WTC11 (cell line): ENCODE data around the gene UGT1A5.

ENCODE experiments used
- ATF2 ChIP-seq: sonication (generic); formaldehyde crosslinking; IDR thresholded peaks from 2 replicates; pipeline ENCODE4 v1.8.1; 2022; ENCODE audit warnings: low read depth, missing genetic modification reagents, borderline replicate concordance
- CREB1 ChIP-seq: sonication (generic); formaldehyde crosslinking; IDR thresholded peaks from 2 replicates; pipeline ENCODE4 v1.8.0; 2023; ENCODE audit warnings: mild to moderate bottlenecking, missing genetic modification reagents
- ELF4 ChIP-seq: sonication (generic); formaldehyde crosslinking; IDR thresholded peaks from 2 replicates; pipeline ENCODE4 v1.8.1; 2022; ENCODE audit warnings: low read depth, mild to moderate bottlenecking, moderate library complexity, missing genetic modification reagents
- ETV6 ChIP-seq: sonication (generic); formaldehyde crosslinking; IDR thresholded peaks from 2 replicates; pipeline ENCODE4 v1.8.1; 2022; ENCODE audit warnings: mild to moderate bottlenecking, missing genetic modification reagents
- TCF7 ChIP-seq: sonication (generic); formaldehyde crosslinking; IDR thresholded peaks from 2 replicates; pipeline ENCODE4 v1.8.0; 2022; ENCODE audit warnings: mild to moderate bottlenecking, low read depth, missing genetic modification reagents, moderate library complexity
- TEAD1 ChIP-seq: sonication (generic); formaldehyde crosslinking; IDR thresholded peaks from 2 replicates; pipeline ENCODE4 v1.8.0; 2022; ENCODE audit warnings: mild to moderate bottlenecking, missing genetic modification reagents
- TEAD4 ChIP-seq: sonication (generic); formaldehyde crosslinking; IDR thresholded peaks from 2 replicates; pipeline ENCODE4 v1.8.0; 2022; ENCODE audit warnings: mild to moderate bottlenecking, missing genetic modification reagents
- ZNF232 ChIP-seq: sonication (generic); formaldehyde crosslinking; IDR thresholded peaks from 2 replicates; pipeline ENCODE4 v1.8.0; 2022; ENCODE audit warnings: mild to moderate bottlenecking, missing genetic modification reagents
- ZNF263 ChIP-seq: sonication (generic); formaldehyde crosslinking; IDR thresholded peaks from 2 replicates; pipeline ENCODE4 v1.8.1; 2022; ENCODE audit warnings: low read depth, mild to moderate bottlenecking, moderate library complexity, missing genetic modification reagents
- TF ChIP-seq, protein P1 (sequence below): fragments of 200-600 bp; IDR thresholded peaks from 2 replicates; pipeline ENCODE4 v1.8.0; 2022; ENCODE audit warnings: antibody characterized with exemption
- TF ChIP-seq, protein P2 (sequence below): sonication (generic); formaldehyde crosslinking; IDR thresholded peaks from 2 replicates; pipeline ENCODE4 v1.8.1; 2023; ENCODE audit warnings: mild to moderate bottlenecking, missing genetic modification reagents, moderate library complexity

DNA sequence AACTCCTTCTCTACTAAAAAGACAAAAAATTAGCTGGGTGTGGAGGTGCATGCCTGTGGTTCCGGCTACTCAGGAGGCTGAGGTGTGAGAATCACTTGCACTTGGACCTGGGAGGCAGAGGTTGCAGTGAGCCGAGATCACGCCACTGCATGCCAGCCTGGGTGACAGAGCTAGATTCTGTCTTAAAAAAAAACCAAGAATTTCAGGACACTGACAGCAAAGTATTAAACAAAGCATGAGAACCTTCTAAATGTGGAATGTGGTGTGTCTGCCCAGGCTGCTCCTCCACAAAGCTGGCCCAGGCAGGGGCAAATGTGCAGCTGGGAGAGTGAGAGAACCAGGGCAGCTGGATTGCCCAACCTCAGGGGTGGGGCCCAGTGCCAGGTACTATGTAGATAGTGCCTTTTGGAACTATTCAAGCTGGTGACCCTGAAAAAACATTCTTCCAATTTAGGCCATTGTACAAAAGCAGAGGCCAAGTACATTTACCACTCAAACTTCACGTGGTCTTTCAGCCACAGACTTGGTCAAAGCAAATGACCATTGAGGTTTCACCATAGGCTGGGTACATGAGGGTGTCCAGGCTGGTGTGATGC lies 6.7 kb upstream of the UGT1A5 start:
- TF ChIP-seq ELF4 (no peak), ETV6 (CRISPR knock-in tag) (no peak), ZNF232 (CRISPR knock-in tag) (no peak), ZNF263 (no peak), ATF2 (CRISPR knock-in tag) (no peak), TEAD4 (CRISPR knock-in tag) (no peak), CREB1 (no peak), TCF7 (CRISPR knock-in tag) (no peak), TEAD1 (CRISPR knock-in tag) (no peak)
- TF ChIP-seq, protein P1, sequence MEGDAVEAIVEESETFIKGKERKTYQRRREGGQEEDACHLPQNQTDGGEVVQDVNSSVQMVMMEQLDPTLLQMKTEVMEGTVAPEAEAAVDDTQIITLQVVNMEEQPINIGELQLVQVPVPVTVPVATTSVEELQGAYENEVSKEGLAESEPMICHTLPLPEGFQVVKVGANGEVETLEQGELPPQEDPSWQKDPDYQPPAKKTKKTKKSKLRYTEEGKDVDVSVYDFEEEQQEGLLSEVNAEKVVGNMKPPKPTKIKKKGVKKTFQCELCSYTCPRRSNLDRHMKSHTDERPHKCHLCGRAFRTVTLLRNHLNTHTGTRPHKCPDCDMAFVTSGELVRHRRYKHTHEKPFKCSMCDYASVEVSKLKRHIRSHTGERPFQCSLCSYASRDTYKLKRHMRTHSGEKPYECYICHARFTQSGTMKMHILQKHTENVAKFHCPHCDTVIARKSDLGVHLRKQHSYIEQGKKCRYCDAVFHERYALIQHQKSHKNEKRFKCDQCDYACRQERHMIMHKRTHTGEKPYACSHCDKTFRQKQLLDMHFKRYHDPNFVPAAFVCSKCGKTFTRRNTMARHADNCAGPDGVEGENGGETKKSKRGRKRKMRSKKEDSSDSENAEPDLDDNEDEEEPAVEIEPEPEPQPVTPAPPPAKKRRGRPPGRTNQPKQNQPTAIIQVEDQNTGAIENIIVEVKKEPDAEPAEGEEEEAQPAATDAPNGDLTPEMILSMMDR, result no peak
- TF ChIP-seq, protein P2, sequence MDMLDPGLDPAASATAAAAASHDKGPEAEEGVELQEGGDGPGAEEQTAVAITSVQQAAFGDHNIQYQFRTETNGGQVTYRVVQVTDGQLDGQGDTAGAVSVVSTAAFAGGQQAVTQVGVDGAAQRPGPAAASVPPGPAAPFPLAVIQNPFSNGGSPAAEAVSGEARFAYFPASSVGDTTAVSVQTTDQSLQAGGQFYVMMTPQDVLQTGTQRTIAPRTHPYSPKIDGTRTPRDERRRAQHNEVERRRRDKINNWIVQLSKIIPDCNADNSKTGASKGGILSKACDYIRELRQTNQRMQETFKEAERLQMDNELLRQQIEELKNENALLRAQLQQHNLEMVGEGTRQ (CRISPR knock-in tag), result no peak
